GM18498 (cell line): ENCODE data around the gene ERN1.

Source experiments
- ATAC-seq: cut with Tn5 transposase; IDR thresholded peaks from one replicate; pipeline ENCODE4 v1.9.1; 2021; ENCODE audit warnings: mild to moderate bottlenecking, moderate library complexity; ENCODE audit not compliant: unreplicated experiment

The ERN1 gene

DNA sequence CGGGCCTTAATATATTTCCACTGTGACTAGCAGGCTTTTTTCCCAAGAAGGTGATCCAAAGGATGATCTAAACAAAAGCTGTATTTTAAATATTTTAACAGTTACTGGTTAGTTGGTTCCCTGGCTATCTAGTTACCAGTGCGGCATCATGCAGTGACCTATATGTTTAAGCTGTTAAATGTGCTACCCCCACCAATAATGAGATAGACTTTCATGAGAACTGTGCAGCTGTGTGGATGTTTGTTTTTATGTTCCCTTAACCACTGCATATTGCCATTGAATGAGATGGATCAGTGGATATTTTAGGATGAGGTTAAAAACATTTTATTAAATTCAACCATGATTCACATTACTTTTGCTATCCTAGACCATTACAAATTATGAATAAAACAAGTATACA, 16.9 kb downstream of the ERN1 start:
- ATAC-seq, result no peak

DNA sequence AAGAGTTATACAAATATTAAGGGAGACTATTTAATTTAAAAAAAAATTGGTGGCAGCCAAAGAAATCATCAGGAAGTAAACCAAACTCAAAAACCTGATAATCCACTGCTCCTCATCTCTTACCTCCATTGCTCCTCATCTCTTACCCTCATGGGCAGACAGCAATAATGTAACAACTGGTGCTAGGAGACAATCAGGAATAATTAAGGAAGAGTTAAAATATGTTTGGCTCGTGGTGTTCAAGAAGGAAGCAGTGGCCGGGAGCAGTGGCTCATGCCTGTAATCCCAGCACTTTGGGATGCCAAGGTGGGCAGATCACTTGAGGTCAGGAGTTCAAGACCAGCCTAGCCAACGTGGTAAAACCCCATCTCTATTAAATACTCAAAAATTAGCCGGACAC, 18.1 kb downstream of the ERN1 start:
- ATAC-seq, result no peak

DNA sequence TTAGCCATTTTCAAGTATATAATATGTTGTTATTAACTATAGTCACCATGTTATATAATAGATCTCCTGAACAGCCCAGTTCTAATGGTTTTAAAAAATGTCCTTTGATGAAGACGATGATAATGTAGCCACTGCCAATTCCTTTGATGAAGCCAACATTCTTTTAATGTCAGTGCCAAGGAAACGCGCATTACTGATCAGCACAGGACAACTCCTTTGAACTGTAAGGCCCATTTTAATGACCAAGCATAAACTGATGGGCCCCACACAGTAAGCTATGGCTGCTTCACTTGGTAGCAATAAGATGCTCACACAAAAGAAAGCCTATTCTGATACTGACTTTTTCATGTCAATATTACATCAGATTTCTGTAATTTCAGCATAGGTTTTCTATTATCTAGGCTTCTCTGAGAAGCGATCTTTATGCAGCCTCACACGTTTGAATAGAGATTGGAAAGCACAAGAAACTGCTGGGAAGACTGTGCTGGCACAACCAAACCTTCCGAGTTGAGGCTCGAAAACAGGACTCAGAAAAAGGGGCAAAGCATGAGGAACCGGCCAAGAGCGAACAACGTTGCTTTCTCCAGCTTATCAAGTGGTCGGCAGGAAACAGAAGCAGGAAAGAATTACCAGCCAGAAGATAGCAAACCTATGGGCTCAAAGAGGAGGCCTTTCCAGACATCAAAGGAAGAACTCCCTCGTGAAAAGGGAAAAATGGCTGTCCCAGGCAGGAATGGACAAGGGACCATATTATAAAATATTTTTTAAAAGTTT, 19.4 kb downstream of the ERN1 start:
- ATAC-seq, result no peak

DNA sequence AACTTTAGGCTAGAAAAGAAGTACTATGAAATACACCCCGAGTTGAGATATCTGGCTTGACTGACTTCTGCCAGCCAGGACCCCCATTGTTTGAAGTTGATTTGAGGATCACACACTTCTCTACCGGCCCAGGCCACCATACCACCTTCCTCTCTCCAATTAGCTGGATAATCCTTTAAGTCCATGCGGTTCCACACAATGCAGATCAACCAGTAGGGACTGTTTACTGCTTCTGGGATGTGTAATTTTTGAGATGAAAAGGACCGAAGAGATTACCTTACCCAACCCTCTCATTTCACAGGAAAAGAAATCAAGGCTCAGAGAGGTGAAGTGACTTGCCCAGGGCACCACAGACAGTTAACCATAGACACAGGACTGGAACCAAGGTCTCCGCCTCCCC, 20.5 kb downstream of the ERN1 start:
- no peak for ATAC-seq

DNA sequence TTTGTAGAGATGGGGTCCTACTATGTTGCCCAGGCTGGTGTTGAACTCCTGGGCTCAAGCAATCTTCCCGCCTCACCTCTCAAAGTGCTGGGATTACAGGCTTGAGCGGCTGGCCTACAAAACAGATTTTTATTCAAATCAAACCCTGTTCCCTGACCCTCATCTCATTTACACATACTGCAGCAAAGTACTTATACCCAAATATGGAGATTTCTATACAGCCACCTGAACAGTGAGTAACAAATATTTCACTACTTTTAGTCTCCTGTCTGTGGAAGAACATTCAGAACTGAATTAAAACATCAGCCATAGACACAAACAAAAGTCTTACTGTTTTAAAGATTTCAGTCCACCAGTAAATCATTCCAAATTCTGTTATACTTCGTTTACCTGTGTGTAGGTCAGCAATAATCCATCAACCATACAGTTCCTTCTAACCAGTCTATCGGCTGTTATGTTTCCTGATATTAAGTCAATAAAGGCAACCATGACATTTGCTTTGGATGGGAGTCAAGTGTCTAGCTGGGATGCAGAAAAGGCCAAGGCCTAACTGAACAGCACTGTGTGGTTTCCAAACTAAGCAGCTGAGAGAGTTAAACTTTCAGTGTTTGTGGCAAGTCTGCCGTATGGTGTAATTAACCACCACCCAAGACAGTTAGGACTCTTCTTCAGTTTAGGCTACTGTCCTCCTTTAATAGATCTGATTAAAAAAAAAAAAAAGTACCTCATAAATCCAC, 22.3 kb downstream of the ERN1 start:
- no peak for ATAC-seq

DNA sequence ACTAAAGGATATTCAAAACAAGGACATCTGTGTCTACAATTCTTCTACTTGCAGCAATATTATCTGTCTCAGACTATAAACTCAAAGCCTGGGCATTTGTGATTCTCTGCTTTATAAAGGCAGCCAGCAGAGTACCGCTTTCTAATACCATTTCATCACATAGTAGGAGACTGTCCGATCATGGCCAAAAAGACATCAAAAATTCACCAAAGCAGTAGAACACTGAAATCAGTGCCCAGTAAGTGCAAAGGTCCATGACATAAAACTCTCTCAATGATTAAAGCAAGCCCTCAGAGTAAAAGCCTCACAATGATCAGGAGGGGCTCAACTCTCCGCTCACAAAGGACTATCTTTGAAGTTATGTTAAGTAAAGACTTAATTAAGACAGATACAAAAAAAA, 23.0 kb downstream of the ERN1 start:
- no peak for ATAC-seq

DNA sequence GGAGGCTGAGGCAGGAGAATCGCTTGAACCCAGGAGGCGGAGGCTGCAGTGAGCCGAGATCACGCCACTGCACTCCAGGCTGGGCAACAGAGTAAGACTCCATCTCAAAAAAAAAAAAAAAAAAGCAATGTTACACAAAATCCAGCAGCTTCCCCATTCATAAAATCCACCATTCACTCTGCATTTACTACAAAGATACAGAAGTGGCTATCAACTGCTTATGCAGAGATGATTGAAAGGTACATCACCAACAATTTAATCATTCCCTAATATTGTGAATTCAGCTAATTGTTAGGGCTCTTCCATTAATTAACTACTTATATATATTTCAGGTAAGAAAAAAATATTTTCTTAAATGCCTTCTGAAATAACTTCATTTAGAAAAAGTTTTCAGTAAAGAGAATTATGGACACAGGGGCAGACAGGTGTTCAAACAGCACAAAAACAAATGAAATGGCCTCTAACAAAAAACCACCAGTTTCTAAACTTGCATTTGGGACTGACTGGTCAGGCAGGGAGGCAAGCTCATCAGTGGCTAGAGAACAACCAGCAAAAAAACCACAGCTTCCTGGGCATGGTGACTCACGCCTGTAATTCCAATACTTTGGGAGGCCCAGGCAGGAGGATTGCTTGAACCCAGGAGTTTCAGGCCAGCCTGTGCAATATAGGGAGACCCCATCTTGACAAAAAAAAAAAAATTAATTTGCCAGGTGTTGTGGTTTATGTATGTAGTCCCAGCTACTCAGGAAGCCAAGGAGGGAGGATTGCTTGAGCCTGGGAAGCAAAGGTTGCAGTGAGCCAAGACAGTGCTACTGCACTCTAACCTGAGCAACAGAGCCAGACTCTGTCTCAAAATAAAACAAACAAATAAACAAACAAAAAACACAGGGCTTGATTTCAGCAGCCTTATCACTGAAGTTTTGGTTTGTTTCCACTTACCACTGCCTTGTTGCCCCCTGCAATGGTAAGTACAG, 26.3 kb downstream of the ERN1 start:
- no peak for ATAC-seq

DNA sequence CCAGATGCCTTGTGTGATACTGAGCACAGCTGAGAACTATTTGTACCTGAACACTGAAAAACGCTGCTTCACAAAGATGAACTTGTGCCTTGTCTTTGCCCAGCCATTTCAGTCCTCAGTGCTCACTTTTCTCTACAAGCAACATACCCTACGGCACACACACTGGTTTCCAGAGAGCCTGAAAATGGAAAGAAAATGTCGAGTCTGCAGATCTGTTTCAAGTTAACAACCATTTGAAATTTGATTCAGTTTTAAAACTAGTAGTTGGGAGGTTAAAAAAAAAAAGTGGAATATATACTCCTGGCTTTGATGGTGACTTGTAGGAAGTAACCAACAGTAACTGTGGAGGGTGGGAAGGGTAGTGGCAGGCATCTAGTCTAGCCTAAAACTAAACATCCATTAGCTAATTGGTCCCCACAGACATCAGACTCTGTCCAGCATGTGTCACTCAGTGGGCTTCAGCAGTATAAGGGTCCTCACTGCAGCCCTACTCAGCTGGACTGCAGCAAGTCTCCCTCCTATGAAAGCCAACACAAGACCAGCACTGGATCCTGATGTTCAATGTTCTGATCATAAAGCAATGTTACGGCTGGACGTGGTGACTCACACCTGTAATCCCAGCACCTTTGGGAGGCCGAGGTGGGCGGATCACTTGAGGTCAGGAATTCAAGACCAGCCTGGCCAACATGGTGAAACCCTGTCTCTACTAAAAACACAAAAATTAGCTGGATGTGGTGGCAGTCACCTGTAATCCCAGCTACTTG, 27.1 kb downstream of the ERN1 start:
- no peak for ATAC-seq

DNA sequence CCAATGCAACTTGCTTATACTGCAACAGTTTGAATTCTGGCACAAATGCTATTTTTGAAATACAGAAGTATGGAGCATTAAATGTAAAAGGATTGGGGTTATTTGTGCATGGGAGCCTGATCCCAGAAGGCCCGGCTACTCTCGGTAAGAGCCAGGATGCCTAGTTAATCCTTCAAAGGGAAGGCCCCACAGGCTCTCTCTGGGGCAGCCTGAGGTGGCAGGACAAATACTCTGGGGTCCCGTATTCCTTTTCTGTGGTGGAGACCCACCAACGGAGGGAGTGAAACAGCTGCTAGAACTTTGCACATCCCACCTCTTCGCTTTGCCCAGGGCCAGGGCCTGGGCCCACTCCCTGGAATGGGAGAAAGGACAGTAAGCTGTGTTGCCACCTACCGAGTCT, 30.4 kb downstream of the ERN1 start:
- no peak for ATAC-seq

DNA sequence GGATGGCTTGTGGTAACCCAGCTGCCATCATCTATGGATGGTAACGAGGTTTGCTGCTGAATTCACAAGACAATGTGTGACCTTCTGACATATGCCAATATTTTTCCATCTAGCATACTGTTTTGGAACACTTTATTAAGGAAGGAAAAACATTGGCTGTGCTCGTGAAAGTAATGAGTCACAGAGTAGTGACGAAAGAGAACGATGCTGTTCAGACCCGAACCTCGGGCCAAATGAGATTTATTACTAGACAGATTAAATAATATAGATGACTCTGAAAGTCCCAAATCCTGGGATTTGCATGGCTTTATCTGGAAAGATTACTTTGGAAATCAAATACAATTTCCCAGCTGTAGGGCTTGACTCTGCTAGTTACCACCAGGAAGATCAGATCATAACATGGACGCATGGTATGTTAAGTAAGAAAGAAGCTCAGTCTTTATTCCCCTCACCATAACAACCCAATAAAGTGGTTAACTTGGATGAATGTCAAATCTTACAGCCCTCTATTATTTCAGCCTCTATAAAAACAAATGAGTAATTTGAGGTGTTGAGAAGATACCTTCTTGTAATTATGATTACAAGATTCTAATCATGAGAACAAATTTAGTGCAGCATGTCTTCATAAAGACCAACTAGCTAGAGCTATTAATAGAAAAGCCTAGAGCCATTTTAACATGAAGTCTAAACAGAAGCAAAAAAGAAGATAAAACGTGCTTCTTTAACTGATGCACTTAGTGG, 32.6 kb downstream of the ERN1 start:
- no peak for ATAC-seq

DNA sequence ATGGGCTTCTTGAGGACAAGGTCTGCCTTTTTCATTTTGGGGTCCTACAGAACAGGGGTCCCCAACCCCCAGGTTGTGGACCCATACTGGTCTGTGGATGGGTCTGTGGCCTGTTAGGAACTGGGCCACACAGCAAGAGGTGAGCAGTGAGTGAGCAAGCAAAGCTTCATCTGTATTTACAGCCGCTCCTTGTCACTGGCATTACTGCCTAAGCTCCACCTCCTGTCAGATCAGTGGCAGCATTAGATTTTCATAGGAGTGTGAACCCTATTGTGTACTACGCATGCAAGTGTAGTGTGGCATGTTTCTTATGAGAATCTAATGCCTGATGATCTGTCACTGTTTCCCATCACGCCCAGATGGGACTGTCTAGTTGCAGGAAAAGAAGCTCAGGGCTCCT, 33.9 kb downstream of the ERN1 start:
- ATAC-seq, result no peak

DNA sequence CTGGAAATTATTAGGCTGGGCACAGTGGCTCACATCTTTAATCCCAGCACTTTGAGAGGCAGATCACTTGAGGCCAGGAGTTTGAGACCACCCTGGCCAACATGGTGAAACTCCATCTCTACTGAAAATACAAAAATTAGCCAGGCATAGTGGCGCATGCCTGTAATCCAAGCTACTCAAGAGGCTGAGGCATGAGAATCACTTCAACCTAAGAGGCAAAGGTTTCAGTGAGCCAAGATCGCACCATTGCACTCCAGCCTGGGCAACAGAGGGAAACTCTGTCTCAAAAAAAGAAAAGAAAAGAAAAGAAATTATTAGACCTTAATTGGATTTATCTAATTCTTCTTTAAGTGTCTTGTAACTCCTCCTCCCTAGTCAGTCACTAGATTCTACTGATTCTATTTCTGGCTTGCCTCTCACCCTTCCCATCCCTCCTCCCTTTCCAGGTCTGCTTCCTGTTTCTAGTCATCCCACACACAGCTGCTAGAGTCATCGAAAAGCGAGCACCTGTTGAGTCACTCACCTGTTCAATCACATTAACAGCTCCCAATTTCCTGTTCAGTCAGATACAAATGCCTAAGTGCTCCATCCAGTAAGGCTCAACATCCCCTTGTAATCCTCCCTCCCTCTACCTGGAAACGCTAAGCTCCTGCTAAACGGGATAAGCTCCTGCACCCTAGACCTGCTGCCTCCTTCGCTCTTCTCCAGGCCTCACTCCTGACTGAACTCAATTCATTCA, 34.6 kb downstream of the ERN1 start:
- ATAC-seq, result no peak

DNA sequence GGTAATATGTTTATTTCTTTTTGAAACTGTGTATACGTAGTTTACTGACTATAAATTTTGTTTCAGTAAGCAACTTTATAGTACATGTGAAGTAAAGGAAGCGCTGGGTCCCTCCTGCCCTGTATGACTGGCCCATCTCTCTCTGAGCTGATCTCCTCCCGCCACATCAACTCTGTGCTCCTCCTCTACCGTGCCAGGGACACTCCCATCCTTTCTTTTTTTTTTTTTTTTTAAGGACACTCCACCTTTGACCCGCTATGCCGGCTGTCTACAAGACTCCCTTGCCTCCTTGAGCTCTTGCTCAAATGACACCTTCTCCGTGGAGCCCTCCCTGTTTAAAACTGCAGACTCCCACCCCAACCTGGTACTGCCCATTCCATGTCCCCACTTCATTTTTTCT, 35.5 kb downstream of the ERN1 start:
- ATAC-seq, result no peak

DNA sequence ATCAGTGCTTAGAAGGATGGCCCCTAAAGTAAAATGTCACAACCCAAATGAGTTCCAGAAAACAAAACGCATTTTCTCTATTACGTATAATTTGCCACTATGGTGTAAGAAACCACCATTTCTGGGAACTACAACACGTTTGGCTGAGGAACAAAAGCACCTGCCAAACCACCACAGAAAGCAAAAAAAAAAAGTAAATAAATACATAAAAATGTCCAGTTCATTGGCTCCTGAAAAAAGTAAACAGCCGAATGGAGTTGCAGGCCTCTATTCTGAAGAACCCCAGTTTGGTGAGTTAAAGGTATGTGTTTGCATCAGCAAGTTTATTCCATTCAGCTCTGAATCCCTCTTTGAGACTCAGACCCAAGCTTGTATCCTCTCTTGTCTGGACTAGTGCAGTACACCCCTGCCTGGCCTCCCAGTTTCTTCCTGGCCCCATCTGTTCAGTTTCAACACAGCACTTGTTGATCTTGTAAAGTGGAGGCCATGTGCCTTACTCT, 36.9 kb downstream of the ERN1 start:
- no peak for ATAC-seq

DNA sequence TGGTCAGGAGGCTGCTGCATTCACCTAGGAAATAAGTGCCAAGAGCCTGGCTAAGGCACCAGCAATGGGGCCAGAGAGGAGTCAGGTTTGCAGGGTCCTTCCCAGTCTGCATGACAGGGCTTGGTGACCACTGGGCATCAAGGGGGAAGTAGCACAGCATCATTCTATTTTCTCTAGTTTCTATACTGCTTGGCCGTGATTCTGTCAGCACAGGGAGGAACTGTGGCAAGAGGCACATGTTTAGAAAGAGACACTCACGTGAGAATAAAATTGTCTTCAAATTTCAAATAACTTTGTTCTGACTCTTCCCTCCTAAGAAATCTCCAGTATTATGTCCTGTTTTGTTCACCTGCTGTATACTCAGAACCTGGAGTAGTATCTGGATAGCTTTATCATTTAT, 37.8 kb downstream of the ERN1 start:
- peak; percentile 48 for ATAC-seq

DNA sequence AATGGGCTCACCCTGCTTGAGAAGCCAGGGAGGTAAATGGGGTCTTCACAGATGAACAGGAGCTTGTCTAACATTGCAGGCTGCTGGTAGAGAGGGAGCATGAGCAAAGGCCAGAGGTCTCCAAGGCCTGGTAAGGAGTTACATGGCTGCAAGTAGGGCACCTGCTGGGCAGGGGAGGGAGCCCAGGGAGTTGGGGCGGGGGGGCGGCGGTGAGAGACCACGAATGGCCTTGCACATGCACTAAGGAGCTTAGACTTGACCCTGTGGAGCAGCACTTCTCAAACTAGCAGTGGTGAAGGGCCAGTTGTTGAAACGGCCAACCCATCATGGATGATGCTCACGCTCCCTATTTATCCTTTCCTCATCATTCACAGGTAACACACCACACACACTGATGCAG, 38.4 kb downstream of the ERN1 start:
- no peak for ATAC-seq

DNA sequence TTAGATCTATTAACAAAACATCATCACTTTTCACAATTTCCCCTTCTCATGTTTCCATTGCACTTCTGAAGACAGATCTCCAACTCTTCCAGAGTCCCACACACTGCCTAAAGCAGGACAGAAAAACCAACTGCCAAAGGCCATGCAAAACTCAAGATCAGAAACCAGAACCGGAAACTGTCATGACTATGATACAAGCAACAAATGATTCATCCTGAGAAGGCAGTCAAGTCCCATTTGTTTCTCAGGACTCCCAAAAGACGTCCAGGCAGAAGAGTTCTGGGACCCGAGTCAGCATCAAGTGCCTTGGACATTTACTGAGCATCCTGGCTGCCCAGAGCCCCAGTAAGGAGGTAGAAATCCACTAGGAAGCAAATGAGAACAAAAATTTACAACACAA, 38.8 kb downstream of the ERN1 start:
- peak; percentile 68 for ATAC-seq

DNA sequence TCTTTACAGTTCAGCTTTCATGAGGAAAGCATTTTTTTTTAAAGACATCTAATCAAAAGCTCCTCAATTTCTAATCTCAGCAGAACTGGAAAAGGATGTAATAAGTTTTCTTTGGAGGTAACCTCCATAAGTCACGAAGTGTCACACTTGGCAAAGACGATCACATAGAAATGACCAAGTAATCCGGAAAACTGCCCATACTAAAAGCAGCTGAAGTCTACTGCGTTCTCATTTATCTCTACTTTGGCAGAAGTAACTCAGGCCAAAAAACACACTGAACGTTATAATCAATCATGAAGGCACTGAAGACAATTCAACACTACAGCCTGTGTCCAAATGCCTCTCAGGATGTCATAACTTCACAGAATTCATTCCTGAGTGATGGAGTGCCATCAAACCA, 39.8 kb downstream of the ERN1 start:
- no peak for ATAC-seq
